Naive thymus-derived CD8-positive, alpha-beta T cell (primary cell): ENCODE measurements around the gene LDOC1. TPM values are rescaled to one million over a fixed set of nuclear protein-coding genes. Genes with fewer than 3 reads are reported as not detected.
"Not testable (repeated sequence)": the region's sequence is repeated elsewhere in the genome, so short reads cannot be mapped to it uniquely, and the experiment has no call there.

Experiments
- ATAC-seq, 2 donors: fragments of 150-1000 bp; cut with Tn5 transposase in 1 of 2; sonication (Bioruptor Pico), chemical (Tn5 transposase) in 1 of 2; 1 replicate in 1 of 2; 2 replicates in 1 of 2; pipeline ENCODE4 v1.10.0; 2021; ENCODE audit warnings: mild to moderate bottlenecking in 2 of 2, moderate library complexity in 2 of 2
- POLR2A ChIA-PET: fragments of 350-600 bp; sonication (Branson Sonifier 250); formaldehyde crosslinking; loops from one replicate; lab custom pipeline; 2021; ENCODE audit warnings: antibody characterized with exemption; lab: Charles Lee
- DNase-seq, 10 donors: peaks; one replicate each; pipeline versions ENCODE4 v3.0.0 to v3.0.0-alpha.2; 2020 to 2022
- H3K27ac Mint-ChIP-seq, 10 donors: one replicate each; pipeline ENCODE4 v1.8.0; 2020 to 2022; ENCODE audit warnings: mild to moderate bottlenecking in 10 of 10, mixed read lengths in 10 of 10, moderate library complexity in 4 of 10, inconsistent platforms in 1 of 10
- H3K27me3 Mint-ChIP-seq, 5 donors: one replicate each; pipeline ENCODE4 v1.8.0; 2021 to 2022; ENCODE audit warnings: mixed read lengths in 5 of 5
- H3K36me3 Mint-ChIP-seq, 3 donors: one replicate each; pipeline ENCODE4 v1.8.0; 2020 to 2022; ENCODE audit warnings: mixed read lengths in 3 of 3, mild to moderate bottlenecking in 2 of 3, inconsistent platforms in 1 of 3
- H3K4me1 Mint-ChIP-seq, 4 donors: one replicate each; pipeline ENCODE4 v1.8.0; 2021 to 2022; ENCODE audit warnings: mixed read lengths in 4 of 4
- H3K4me3 Mint-ChIP-seq, 10 donors: one replicate each; pipeline ENCODE4 v1.8.0; 2020 to 2022; ENCODE audit warnings: mild to moderate bottlenecking in 10 of 10, mixed read lengths in 10 of 10, moderate library complexity in 6 of 10, inconsistent platforms in 1 of 10
- H3K9me3 Mint-ChIP-seq, 9 donors: one replicate each; pipeline ENCODE4 v1.8.0; 2020 to 2022; ENCODE audit warnings: mixed read lengths in 9 of 9, mild to moderate bottlenecking in 3 of 9, inconsistent platforms in 1 of 9, moderate library complexity in 1 of 9
- polyA plus RNA-seq, 3 donors: library from polyadenylated mRNA; unstranded; fragments of 300-500 nt; fragmentation: Illumina TruSeq; gene quantifications; one replicate each; pipeline ENCODE4 v1.2.3, GENCODE V29; 2021
- total RNA-seq, 8 experiments: library from RNA in 2 of 8; stranded (reverse) in 2 of 8; gene quantifications; one replicate each; pipeline ENCODE4 v1.2.3 and lab custom pipeline; 2021 to 2026

Gene LDOC1
- 1 to 10 TPM; 5.3 to 7.0 TPM for total RNA-seq
- polyA plus RNA-seq, result 10 to 100 TPM in 2 of 3 donors, 1 to 10 TPM in 1; 9.3 to 28.3 (median 17.0) TPM
- total RNA-seq (lab: John Stamatoyannopoulos, UW), result 0.50 to 3.3 (median 1.1) reads per million in 6 experiments

DNA sequence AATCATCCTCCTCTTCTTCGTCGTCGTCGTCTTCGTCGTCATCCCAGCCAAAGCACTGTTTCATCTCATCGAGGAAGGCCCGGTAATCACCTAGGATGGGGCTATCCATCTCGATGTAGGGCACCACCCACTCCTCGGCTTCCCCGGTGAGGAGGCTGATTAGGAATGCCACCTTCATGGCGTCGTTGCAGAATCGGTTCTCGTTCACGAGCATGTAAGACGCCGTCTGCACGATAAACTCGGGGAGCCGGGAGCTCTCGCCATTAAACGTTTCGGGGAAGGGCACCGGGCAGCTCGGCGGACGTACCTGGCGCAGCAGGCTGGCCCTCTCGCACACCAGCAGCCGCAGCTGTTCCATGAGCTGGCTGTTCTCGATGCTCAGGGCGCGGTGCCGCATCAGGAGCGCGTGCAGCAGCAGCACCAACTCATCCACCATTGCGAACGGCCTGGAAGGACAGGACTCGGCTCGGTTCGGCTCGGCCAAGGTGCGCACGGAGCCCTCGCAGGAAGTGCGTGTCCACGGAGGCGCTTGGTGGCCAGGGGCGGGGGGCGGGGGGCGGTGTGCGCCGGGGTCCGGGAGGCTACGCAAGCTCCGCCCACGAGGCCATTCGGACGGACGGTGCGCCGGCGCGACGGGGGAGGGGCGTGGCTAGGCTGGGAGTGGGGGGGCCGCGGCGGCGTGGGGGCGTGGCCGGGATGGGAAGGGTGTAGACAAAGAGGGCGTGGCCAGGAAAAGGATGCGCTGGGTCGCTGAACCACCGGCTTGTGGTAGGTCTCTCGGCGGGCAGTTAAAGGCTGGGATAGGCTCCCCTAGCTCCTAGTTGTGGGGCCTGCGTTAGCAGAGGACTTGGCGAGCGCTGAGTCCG is at the start of gene LDOC1:
TSS of gene LDOC1 (minus strand) at position 544 of the 866 bp plus-strand sequence. CDS start at position 436, 108 bp downstream.
- DNase-seq, result peak; percentile 9 to 73 (median 56)
- POLR2A ChIA-PET, result no interaction called here
- peak within 1 kb of the TSS; percentile 71 to 87 (median 78) for H3K4me3 Mint-ChIP-seq
- H3K27ac Mint-ChIP-seq, result peak within 1 kb of the TSS in 8 of 10 donors; percentile 45 to 87 (median 70)
- H3K4me1 Mint-ChIP-seq, result peaks cover 1 to 20% (median 13%) of the 10 kb centered on the region in 4 donors
- peaks cover 0 to 2% (median 0%) of the 10 kb centered on the region in 9 donors for H3K9me3 Mint-ChIP-seq
- peak; percentile 77 to 80 for ATAC-seq
- peaks cover 0 to 6% (median 4%) of the 10 kb centered on the region in 5 donors for H3K27me3 Mint-ChIP-seq
- H3K36me3 Mint-ChIP-seq, result peaks cover 0 to 2% (median 0%) of the 10 kb centered on the region in 3 donors

DNA sequence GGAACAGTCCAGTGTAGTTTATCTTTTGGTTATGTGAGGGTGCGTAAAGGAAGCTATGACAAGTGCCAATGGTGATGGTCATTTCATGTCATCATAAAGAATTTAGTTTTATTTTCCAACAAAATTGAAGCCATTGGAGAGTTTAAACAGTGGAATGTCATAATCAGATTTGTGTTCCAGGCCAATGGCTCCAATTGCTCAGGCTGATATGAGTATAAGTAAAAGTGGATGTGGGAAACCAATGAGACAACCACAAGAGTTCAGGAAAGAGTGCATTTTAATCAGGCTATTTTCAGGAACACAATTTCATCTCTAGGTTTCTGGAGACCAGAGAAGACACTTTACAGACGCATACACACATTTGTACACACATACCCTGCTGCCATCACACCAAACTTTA is 44.7 kb upstream of the LDOC1 start:
- Mint-ChIP-seq H3K4me1 (no peaks in the 10 kb centered on the region), H3K36me3 (no peaks in the 10 kb centered on the region), H3K27me3 (no peaks in the 10 kb centered on the region), H3K27ac (no peak overlapping the region), H3K9me3 (peaks cover 0 to 17% (median 5%) of the 10 kb centered on the region in 9 donors), H3K4me3 (no peak overlapping the region)
- no peak for DNase-seq
- ATAC-seq, result no peak
- POLR2A ChIA-PET, result no interaction called here

DNA sequence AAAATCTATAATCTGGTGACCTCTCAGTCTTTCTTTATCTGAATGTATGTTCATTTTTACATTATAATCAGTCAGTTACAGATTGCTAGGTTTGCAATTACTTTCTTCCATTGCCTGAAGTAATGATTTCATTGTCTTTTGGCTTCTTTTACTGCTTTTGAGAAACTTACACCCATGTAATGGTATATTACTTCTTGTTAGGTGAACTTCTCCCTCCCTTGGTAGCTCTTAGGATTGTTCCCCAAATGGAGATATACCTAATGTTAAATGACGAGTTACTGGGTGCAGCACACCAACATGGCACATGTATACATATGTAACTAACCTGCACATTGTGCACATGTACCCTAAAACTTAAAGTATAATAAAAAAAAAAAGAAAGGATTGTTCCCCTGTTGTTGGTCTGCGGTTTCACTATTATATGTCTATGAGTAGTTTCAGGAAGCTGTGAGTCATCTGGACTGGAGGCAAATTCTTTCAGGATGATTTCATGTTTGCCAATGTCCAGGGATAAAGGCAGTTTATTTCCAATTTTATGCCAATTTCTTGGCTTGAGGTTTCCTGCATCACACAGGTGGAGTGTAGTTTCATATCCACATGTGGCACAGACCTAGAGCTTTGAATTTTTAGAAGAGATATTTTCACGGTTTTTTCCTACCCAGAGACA is 43.5 kb upstream of the LDOC1 start:
- no peaks in the 10 kb centered on the region for H3K4me1 Mint-ChIP-seq
- no peak for DNase-seq
- H3K27ac Mint-ChIP-seq, result no peak overlapping the region
- H3K4me3 Mint-ChIP-seq, result no peak overlapping the region
- H3K27me3 Mint-ChIP-seq, result no peaks in the 10 kb centered on the region
- H3K9me3 Mint-ChIP-seq, result peaks cover 0 to 12% (median 5%) of the 10 kb centered on the region in 9 donors
- no peaks in the 10 kb centered on the region for H3K36me3 Mint-ChIP-seq
- POLR2A ChIA-PET, result no interaction called here
- no peak for ATAC-seq

DNA sequence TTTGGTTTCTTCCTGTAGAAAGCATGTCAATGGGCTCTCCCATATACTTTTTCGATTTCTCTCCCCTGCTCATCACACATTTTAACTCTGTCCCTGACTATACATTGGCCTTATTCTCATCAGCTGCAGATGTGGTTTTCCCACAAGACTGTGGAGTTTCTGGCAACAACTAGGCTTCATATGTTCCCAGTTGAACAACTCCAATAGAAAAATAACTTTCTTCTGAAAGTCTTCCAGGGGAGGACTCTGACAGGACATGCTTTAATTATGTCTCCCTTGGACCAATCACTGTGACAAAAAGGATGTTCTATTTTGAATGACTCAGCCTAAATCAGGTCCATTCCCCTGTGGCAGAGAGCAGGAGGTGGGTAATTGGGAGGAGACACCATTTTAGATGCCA is 37.3 kb upstream of the LDOC1 start:
- Mint-ChIP-seq H3K9me3 (peaks cover 0 to 7% (median 0%) of the 10 kb centered on the region in 9 donors), H3K27me3 (no peaks in the 10 kb centered on the region), H3K27ac (no peak overlapping the region), H3K4me3 (no peak overlapping the region), H3K36me3 (no peaks in the 10 kb centered on the region), H3K4me1 (no peaks in the 10 kb centered on the region)
- DNase-seq (no peak), ATAC-seq (no peak)
- POLR2A ChIA-PET, result no interaction called here

DNA sequence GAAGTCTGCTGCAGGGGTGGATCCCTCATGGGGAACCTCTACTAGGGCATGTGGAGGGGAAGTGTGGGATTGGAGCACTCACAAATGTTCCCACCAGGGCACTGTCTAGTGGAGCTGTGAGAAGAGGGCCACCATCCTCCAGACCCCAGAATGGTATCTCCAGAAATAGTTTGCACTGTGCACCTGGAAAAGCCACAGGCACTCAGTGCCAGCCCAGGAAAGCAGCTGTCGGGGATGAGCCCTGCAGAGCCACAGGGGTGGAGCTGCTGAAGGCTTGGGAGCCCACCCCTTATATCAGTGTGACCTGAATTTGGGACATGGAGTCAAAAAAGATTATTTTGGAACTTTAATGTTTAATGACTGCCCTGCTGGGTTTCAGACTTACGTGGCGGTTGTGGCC is 25.0 kb upstream of the LDOC1 start:
- ATAC-seq, result no peak
- H3K36me3 Mint-ChIP-seq, result no peaks in the 10 kb centered on the region
- H3K27ac Mint-ChIP-seq, result no peak overlapping the region
- no peak overlapping the region for H3K4me3 Mint-ChIP-seq
- H3K4me1 Mint-ChIP-seq, result no peaks in the 10 kb centered on the region
- DNase-seq, result no peak
- peaks cover 0 to 4% (median 0%) of the 10 kb centered on the region in 9 donors for H3K9me3 Mint-ChIP-seq
- H3K27me3 Mint-ChIP-seq, result no peaks in the 10 kb centered on the region
- POLR2A ChIA-PET, result no interaction called here

DNA sequence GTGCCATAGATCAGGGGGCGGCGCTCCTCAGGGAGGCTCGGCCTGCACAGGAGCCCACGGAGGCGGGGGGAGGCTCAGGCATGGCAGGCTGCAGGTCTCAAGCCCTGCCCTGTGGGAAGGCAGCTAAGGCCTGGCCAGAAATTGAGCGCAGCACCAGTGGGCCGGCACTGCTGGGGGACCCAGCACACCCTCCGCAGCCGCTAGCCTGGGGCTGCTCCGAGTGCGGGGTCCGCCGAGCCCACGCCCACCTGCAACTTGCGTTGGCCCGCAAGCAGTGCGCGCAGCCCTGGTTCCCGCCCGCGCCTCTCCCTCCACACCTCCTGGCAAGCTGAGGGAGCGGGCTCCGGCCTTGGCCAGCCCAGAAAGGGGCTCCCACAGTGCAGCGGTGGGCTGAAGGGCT is 11.6 kb upstream of the LDOC1 start:
- ATAC-seq, H3K27ac Mint-ChIP-seq, POLR2A ChIA-PET, H3K9me3 Mint-ChIP-seq, H3K4me3 Mint-ChIP-seq, H3K27me3 Mint-ChIP-seq, H3K4me1 Mint-ChIP-seq, DNase-seq, H3K36me3 Mint-ChIP-seq: not testable (repeated sequence)

DNA sequence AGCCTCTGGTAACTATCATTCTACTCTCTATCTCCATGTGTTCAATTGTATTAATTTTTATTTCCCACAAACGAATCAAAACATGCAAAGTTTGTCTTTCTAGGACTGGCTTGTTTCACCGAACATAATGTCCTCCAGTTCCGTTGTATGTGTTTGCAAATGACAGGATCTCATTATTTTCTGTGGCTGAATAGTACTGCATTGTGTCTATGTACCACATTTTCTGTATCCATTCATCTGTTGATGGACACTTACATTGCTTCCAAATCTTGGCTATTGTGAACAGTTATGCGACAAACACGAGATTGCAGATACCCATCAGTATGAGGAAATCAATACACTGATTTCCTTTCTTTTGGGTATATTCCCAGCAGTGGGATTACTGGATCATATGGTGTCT is 8.4 kb upstream of the LDOC1 start:
- Mint-ChIP-seq H3K4me1 (no peaks in the 10 kb centered on the region), H3K36me3 (no peaks in the 10 kb centered on the region), H3K27me3 (peaks cover 0 to 9% (median 0%) of the 10 kb centered on the region in 5 donors), H3K27ac (no peak overlapping the region), H3K9me3 (peaks cover 0 to 10% (median 0%) of the 10 kb centered on the region in 9 donors), H3K4me3 (no peak overlapping the region)
- ATAC-seq (no peak), DNase-seq (no peak)
- POLR2A ChIA-PET, result no interaction called here

DNA sequence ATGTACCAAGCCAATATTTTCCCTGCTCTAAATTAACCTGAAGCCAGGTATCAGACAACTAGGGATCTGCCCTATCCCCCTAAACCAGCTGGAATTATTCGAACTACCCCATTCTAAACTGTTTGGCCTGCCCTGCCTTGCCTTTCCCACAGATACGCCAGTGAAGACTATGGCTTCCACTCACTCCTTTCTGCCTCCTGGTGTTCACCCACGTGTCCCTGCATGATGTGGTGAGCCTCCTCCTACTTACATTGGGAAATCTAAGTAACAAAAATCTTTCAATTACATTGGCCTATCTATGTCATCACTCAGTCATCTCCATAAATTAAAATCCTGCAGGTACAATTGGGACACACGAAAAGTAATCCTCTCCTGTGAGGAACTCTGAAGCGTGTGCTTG is 6.1 kb upstream of the LDOC1 start:
- H3K27me3 Mint-ChIP-seq, result peaks cover 0 to 9% (median 2%) of the 10 kb centered on the region in 5 donors
- H3K9me3 Mint-ChIP-seq, result peaks cover 0 to 4% (median 0%) of the 10 kb centered on the region in 9 donors
- POLR2A ChIA-PET, result no interaction called here
- no peak overlapping the region for H3K27ac Mint-ChIP-seq
- peaks cover 0 to 2% (median 0%) of the 10 kb centered on the region in 4 donors for H3K4me1 Mint-ChIP-seq
- ATAC-seq (no peak), DNase-seq (no peak)
- no peak overlapping the region for H3K4me3 Mint-ChIP-seq
- H3K36me3 Mint-ChIP-seq, result no peaks in the 10 kb centered on the region

DNA sequence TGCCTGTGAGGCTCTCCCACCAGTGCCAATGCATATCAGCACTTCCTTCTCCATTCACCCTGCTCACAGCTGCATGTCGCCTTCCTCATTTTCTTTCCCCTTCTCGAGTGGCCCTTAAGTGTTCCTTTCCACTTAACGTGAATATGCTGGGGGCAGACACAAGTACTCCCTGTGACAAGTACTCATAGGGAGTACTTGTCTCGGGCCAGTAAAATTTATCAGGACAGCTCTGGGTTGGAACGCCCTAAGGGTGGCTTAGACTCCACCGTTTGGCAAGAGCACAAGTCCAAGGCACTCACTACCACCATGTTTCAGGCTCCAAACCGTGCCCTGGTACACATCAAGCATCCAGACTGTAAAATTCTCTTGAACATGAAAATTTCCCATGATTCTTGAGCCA is 3.9 kb upstream of the LDOC1 start:
- Mint-ChIP-seq H3K36me3 (no peaks in the 10 kb centered on the region), H3K27ac (no peak overlapping the region), H3K9me3 (peaks cover 0 to 2% (median 0%) of the 10 kb centered on the region in 9 donors), H3K4me3 (no peak overlapping the region), H3K27me3 (peaks cover 0 to 9% (median 5%) of the 10 kb centered on the region in 5 donors), H3K4me1 (peaks cover 1 to 13% (median 4%) of the 10 kb centered on the region in 4 donors)
- POLR2A ChIA-PET, result no interaction called here
- ATAC-seq, result no peak
- DNase-seq, result no peak

DNA sequence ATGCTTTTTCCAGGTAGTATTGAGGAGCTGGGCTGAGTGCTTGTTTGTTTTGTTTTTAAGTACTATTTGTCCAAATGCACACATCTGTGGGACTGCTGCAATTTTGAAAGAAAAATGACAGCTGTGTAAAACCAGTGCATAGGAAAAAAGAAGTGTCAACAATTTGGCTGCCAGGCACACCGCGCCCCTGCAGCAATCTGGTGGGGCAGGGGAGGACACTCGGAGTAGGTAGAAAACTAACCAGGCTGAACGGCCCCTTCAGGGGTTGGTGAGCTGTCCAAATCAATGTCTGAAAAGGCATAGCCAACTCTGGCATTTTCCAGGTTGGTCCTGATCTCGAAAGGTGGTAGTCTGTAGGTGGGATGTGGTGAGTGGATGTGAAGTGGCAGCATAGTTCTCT is 1.1 kb downstream of the LDOC1 start:
- Mint-ChIP-seq H3K36me3 (peaks cover 0 to 2% (median 0%) of the 10 kb centered on the region in 3 donors), H3K27ac (peak overlapping the region in 5 of 10 donors; percentile 27 to 86 (median 54)), H3K9me3 (peaks cover 0 to under 1% (median 0%) of the 10 kb centered on the region in 9 donors), H3K4me1 (peaks cover 1 to 20% (median 13%) of the 10 kb centered on the region in 4 donors), H3K27me3 (peaks cover 0 to 6% (median 4%) of the 10 kb centered on the region in 5 donors), H3K4me3 (peak overlapping the region; percentile 43 to 85 (median 77))
- no peak for DNase-seq
- POLR2A ChIA-PET, result no interaction called here
- no peak for ATAC-seq

DNA sequence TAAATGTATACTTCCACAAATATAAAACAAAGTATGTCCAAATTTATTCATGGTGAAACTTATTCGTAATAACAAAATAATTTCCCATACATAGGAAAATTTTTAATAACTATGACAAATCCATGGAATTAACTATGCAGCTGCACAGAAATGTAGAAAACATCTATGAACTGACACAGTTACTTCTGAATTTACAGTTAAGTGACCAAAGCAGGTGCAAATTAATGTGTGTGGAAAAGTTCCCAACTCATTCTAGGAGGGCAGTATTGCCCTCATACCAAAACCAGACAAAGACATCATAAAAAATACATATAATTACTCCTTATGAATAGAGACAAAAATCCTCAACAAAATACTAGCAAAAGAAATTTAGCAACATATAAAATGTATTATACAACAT is 12.5 kb downstream of the LDOC1 start:
- no peak overlapping the region for H3K27ac Mint-ChIP-seq
- H3K4me1 Mint-ChIP-seq, result peaks cover 0 to 4% (median 0%) of the 10 kb centered on the region in 4 donors
- POLR2A ChIA-PET, result no interaction called here
- no peak for DNase-seq
- ATAC-seq, result no peak
- peaks cover 0 to 3% (median 0%) of the 10 kb centered on the region in 9 donors for H3K9me3 Mint-ChIP-seq
- no peak overlapping the region for H3K4me3 Mint-ChIP-seq
- H3K27me3 Mint-ChIP-seq, result no peaks in the 10 kb centered on the region
- H3K36me3 Mint-ChIP-seq, result no peaks in the 10 kb centered on the region

DNA sequence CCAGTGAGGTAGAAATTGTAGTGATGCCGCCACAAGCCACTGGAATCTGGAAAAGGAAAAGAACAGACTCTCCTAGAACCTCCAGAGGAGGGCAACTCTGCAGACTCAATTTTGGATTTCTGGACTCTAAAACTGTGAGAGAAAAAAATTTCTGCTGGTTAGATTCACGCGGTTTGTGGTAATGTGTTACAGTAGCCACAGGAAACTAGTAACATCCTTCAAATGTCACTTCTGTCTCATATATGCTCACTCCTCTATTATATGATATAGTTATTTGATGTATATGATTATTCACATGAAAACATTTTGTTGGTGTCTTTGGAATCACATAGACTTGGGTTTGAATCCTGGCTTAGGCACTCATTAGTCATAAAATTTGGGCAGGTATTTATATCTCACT is 18.8 kb downstream of the LDOC1 start:
- H3K27ac Mint-ChIP-seq, result no peak overlapping the region
- no peaks in the 10 kb centered on the region for H3K4me1 Mint-ChIP-seq
- H3K4me3 Mint-ChIP-seq, result no peak overlapping the region
- peaks cover 0 to 14% (median 9%) of the 10 kb centered on the region in 9 donors for H3K9me3 Mint-ChIP-seq
- DNase-seq (no peak), ATAC-seq (no peak)
- POLR2A ChIA-PET, result no interaction called here
- H3K27me3 Mint-ChIP-seq, result no peaks in the 10 kb centered on the region
- H3K36me3 Mint-ChIP-seq, result peaks cover 4 to 7% (median 4%) of the 10 kb centered on the region in 3 donors

DNA sequence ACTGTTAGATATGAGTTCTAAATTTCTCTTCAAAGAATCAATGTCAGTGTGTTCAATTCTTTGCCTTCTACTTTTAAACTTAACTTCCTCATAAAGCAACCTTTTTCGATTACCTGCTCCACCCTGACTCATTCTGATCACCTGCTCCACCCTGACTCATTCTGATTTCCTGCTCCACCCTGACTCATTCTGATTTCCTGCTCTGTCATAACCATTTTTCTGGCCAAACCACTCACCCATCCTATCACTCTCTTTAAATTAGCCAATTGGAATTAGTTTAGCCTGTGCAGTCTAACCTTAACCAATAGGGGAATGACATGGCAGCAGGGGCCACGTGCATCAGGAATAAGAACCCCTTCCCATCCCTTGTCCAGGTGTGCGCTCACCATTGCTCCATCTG is 21.7 kb downstream of the LDOC1 start:
- POLR2A ChIA-PET, H3K4me3 Mint-ChIP-seq, H3K27me3 Mint-ChIP-seq, H3K4me1 Mint-ChIP-seq, H3K36me3 Mint-ChIP-seq, H3K27ac Mint-ChIP-seq, DNase-seq, ATAC-seq: not testable (repeated sequence)
- peaks cover 0 to 35% (median 9%) of the 10 kb centered on the region in 9 donors for H3K9me3 Mint-ChIP-seq
